Measurements from ENCODE around the gene PHF21B.

The PHF21B gene

DNA sequence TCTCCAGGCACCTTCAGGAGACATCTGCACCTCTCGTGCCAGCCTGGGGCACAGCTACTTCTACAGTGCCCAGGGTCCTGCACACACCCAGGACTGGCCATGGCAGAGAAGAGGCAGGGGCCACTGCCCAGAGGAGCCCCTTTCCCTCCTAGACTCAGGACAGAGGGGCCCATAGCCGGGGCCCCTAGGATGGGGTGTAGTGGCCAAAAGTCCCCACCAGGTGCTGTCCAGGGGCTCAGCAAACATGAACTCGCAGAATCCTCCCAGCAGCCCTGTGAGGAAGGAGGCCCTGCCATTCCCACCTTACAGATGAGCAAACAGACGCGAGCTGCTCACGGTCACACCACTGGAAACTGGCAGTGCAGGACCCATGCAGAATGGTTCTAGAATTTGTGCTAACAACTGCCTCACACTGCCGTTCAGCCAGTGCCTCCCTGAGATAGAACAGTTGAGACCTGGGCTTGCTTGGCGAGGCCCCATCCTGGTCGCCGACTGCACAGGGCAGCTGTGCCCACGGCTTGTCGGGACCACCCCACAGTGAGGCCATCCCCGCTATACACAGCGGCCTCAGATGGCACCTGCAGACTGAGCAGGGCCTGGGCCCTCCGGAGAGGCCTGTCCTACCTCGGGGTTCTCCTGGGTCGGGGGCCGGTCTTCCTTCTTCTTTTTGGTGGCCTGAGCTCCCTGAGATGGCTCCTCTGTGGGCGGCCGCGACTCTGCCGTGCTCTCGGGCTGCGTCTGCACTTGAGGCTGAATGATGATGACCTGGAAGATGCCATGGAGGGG lies 96.4 kb downstream of the PHF21B start:
- Histone ChIP-seq H3K4me3 (ENCODE audit: low read depth, low read length) (no peak overlapping the region), H3K4me1 (ENCODE audit: control insufficient read depth, insufficient read depth, low read length) (no peaks in the 10 kb centered on the region), H3K27ac (ENCODE audit: extremely low read depth, low read depth, low read length) (no peak overlapping the region), H3K36me3 (ENCODE audit: control insufficient read depth in 2 of 2, insufficient read depth in 1 of 2, low read length in 2 of 2) (no peaks in the 10 kb centered on the region; a peak in 1 of 3 replicates), H3K9me3 (ENCODE audit: control insufficient read depth, insufficient read depth, low read depth, low read length) (no peaks in the 10 kb centered on the region)
- TF ChIP-seq SALL2 (tag by site-specific recombination; IDR thresholded peaks at IDR 0.05; ENCODE audit: borderline replicate concordance) (no peak), ZNF239 (tag by site-specific recombination; IDR thresholded peaks at IDR 0.05) (no peak), EGR2 (tag by site-specific recombination; IDR thresholded peaks at IDR 0.05; ENCODE audit: low read depth) (no peak), ZNF23 (tag by site-specific recombination; IDR thresholded peaks at IDR 0.05; ENCODE audit: borderline replicate concordance) (no peak), ZNF600 (tag by site-specific recombination; IDR thresholded peaks at IDR 0.05) (no peak), ZNF488 (tag by site-specific recombination; IDR thresholded peaks at IDR 0.05) (no peak), ZNF837 (tag by site-specific recombination; IDR thresholded peaks at IDR 0.05) (no peak), ZNF140 (tag by site-specific recombination; IDR thresholded peaks at IDR 0.05) (no peak), ZNF266 (tag by site-specific recombination; IDR thresholded peaks at IDR 0.05; ENCODE audit: low read depth) (no peak), KLF10 (tag by site-specific recombination; IDR thresholded peaks at IDR 0.05) (no peak), OSR2 (tag by site-specific recombination; IDR thresholded peaks at IDR 0.05) (no peak), ZNF660 (tag by site-specific recombination; IDR thresholded peaks at IDR 0.05) (no peak)
- TF ChIP-seq, protein P1, sequence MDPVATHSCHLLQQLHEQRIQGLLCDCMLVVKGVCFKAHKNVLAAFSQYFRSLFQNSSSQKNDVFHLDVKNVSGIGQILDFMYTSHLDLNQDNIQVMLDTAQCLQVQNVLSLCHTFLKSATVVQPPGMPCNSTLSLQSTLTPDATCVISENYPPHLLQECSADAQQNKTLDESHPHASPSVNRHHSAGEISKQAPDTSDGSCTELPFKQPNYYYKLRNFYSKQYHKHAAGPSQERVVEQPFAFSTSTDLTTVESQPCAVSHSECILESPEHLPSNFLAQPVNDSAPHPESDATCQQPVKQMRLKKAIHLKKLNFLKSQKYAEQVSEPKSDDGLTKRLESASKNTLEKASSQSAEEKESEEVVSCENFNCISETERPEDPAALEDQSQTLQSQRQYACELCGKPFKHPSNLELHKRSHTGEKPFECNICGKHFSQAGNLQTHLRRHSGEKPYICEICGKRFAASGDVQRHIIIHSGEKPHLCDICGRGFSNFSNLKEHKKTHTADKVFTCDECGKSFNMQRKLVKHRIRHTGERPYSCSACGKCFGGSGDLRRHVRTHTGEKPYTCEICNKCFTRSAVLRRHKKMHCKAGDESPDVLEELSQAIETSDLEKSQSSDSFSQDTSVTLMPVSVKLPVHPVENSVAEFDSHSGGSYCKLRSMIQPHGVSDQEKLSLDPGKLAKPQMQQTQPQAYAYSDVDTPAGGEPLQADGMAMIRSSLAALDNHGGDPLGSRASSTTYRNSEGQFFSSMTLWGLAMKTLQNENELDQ (tag by site-specific recombination; IDR thresholded peaks at IDR 0.05; ENCODE audit: low read depth) = no peak
- TF ChIP-seq, protein P2, sequence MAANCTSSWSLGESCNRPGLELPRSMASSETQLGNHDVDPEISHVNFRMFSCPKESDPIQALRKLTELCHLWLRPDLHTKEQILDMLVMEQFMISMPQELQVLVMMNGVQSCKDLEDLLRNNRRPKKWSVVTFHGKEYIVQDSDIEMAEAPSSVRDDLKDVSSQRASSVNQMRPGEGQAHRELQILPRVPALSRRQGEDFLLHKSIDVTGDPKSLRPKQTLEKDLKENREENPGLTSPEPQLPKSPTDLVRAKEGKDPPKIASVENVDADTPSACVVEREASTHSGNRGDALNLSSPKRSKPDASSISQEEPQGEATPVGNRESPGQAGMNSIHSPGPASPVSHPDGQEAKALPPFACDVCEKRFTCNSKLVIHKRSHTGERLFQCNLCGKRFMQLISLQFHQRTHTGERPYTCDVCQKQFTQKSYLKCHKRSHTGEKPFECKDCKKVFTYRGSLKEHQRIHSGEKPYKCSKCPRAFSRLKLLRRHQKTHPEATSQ (tag by site-specific recombination; IDR thresholded peaks at IDR 0.05) = no peak
- TF ChIP-seq, protein P3, sequence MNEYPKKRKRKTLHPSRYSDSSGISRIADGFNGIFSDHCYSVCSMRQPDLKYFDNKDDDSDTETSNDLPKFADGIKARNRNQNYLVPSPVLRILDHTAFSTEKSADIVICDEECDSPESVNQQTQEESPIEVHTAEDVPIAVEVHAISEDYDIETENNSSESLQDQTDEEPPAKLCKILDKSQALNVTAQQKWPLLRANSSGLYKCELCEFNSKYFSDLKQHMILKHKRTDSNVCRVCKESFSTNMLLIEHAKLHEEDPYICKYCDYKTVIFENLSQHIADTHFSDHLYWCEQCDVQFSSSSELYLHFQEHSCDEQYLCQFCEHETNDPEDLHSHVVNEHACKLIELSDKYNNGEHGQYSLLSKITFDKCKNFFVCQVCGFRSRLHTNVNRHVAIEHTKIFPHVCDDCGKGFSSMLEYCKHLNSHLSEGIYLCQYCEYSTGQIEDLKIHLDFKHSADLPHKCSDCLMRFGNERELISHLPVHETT (tag by site-specific recombination; IDR thresholded peaks at IDR 0.05) = no peak
- ChIA-PET POLR2A (no interaction called here), CTCF (no interaction called here)

DNA sequence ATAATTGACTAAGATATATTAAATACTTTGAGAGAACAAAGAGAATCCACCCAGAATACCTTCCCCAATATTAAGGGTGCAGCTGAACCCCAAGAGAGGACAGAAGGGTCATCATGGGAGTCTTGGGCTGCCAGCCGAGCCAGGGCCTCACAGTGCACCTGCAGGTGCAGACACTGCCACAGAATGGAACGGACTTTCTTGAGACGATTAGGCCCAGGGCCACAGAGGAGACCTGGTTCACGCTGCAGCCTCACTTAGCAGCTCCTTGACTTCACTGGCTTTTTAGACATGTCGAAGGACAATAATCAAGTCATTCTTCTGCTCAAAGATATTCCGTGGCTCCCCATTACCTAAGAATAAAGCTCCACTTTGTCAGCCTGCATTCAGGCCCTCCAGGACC lies 100.6 kb downstream of the PHF21B start:
- CTCF ChIA-PET = interaction anchor here (0.6 kb wide), 1 partner anchor 45 kb away, joined by 3 read pairs; no protein-coding TSS in a partner anchor
- Histone ChIP-seq H3K9me3 (ENCODE audit: control insufficient read depth, insufficient read depth, low read depth, low read length) (no peaks in the 10 kb centered on the region), H3K27ac (ENCODE audit: extremely low read depth, low read depth, low read length) (no peak overlapping the region), H3K4me3 (ENCODE audit: low read depth, low read length) (no peak overlapping the region), H3K4me1 (ENCODE audit: control insufficient read depth, insufficient read depth, low read length) (no peaks in the 10 kb centered on the region), H3K36me3 (ENCODE audit: control insufficient read depth in 2 of 2, insufficient read depth in 1 of 2, low read length in 2 of 2) (no peaks in the 10 kb centered on the region; a peak in 1 of 3 replicates)
- POLR2A ChIA-PET = no interaction called here
- no peak for TF ChIP-seq ZNF654 (tag by site-specific recombination; IDR thresholded peaks at IDR 0.05; ENCODE audit: low read depth)
- TF ChIP-seq ZSCAN30 (tag by site-specific recombination; IDR thresholded peaks at IDR 0.05) = no peak
- TF ChIP-seq ZFHX2 (tag by site-specific recombination; conservative IDR thresholded peaks at IDR 0.05) = no peak
- no peak for TF ChIP-seq ZNF133 (tag by site-specific recombination; IDR thresholded peaks at IDR 0.05)
- TF ChIP-seq ZNF184 (tag by site-specific recombination; IDR thresholded peaks at IDR 0.05) = no peak
- no peak for TF ChIP-seq IKZF3 (tag by site-specific recombination; IDR thresholded peaks at IDR 0.05)
- TF ChIP-seq PRDM6 (tag by site-specific recombination; IDR thresholded peaks at IDR 0.05) = no peak
- TF ChIP-seq, protein P4, sequence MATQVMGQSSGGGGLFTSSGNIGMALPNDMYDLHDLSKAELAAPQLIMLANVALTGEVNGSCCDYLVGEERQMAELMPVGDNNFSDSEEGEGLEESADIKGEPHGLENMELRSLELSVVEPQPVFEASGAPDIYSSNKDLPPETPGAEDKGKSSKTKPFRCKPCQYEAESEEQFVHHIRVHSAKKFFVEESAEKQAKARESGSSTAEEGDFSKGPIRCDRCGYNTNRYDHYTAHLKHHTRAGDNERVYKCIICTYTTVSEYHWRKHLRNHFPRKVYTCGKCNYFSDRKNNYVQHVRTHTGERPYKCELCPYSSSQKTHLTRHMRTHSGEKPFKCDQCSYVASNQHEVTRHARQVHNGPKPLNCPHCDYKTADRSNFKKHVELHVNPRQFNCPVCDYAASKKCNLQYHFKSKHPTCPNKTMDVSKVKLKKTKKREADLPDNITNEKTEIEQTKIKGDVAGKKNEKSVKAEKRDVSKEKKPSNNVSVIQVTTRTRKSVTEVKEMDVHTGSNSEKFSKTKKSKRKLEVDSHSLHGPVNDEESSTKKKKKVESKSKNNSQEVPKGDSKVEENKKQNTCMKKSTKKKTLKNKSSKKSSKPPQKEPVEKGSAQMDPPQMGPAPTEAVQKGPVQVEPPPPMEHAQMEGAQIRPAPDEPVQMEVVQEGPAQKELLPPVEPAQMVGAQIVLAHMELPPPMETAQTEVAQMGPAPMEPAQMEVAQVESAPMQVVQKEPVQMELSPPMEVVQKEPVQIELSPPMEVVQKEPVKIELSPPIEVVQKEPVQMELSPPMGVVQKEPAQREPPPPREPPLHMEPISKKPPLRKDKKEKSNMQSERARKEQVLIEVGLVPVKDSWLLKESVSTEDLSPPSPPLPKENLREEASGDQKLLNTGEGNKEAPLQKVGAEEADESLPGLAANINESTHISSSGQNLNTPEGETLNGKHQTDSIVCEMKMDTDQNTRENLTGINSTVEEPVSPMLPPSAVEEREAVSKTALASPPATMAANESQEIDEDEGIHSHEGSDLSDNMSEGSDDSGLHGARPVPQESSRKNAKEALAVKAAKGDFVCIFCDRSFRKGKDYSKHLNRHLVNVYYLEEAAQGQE (tag by site-specific recombination; IDR thresholded peaks at IDR 0.05) = no peak
- TF ChIP-seq YY2 (tag by site-specific recombination; IDR thresholded peaks at IDR 0.05) = no peak

Measured in HEK293 (cell line).